Measurements from ENCODE around the gene MYO7B.
A peak's percentile ranks its signal among the peaks of the same experiment; 100 is the strongest.

Gene MYO7B

DNA sequence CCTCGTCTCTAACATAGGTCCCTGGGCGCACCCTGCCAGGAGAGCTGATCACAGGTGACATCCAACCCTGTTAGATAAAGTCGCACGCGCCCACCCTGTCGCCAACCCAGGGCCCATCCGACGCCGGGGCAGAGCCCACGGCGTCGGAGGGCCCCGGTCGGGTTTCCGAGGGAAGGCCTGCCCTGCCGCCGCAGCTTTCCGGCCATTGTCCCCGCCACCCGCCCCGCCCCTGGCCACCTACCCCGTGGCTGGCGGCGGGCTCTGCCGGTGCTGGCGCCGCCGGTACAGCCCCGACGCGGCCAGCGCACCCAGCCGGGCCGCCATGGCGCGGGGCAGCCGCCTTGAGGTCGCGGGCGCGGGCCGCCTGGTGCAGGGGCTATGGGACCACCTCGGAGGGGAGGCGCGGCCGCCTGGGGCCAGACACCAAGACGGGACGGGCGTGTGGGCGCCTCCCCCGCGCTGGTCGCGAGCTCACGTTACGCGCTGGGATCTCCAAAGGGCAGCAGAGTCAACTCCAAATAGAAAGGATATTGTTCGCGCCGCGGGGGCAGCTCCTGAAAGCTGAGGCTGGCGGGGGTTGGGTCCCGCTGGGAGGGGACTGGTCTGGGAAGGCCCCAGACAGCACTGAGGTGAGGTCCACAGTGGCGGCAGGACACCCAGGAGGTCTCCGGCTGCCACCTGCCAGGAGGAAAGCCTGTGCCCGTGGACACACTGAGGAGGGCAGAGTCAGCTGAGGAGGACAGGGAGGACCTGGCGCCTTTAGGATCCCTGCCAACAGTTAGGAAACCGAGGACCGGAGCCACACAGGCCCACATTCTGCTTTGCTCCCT is 128.8 kb downstream of the MYO7B start:
- DNase-seq (ENCODE audit: low spot score) = no peak

DNA sequence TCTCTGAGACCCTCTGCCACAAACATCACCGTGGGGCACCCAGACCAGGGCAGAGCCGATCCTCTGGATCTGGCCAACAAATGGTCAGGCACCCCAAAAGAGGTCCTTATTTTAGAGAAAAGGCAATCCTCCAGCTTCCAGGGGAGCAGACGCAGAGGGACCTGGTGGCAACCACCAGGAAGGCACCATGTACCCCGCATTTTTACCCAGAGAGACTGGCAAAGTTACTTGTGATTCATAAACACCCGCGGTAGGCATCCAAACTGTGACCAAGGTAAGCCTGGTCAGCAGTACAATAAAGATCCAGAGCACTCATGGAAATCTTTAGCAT is 129.4 kb downstream of the MYO7B start:
- no peak for DNase-seq (ENCODE audit: low spot score)

DNA sequence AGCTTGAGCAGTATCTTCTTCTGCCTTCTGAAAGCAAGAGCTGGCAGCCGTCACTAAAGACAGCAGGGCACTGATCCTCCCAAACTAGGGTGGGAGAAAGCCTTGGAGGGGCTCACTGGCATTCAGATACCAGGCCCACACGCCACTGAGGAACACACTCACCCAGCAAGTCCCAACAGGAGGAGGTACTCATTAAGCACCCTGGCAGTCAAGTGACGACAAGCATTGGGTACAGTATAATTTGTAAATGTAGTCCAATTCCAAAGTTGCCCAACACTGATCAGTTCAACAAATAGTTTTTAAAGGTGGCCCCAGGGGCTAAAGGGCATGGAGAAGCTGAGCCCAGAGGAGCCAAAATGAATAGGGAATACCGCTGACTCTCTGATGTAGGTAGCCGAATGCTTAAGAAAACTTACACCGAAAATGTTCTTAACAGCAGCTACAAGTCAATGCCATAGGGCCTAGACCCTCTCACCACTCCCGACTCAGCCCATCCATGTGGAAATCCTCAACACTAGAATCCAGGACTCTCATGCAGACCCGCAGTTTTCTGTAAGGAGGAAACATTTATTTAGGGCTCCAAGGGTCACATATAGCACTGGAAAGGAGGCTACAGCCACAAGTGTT is 129.9 kb downstream of the MYO7B start:
- DNase-seq (ENCODE audit: low spot score) = no peak

DNA sequence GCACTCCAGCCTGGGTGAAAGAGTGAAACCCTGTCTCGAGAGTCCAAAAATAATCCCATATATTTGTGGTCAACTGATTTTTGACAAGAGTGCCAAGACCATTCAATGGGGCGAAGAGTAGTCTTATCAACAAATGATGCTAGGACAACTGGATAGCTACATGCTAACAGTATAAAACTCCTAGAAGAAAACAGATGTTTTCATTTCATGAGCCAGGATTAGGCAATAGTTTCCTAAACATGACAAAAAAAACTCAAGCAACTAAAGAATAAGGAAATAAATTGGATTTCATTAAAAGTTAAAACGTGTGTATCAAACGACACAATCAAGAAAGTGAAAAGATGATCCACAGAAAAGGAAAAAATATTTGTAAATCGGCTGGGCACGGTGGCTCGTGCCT is 133.6 kb downstream of the MYO7B start:
- no peak for DNase-seq (ENCODE audit: low spot score)

DNA sequence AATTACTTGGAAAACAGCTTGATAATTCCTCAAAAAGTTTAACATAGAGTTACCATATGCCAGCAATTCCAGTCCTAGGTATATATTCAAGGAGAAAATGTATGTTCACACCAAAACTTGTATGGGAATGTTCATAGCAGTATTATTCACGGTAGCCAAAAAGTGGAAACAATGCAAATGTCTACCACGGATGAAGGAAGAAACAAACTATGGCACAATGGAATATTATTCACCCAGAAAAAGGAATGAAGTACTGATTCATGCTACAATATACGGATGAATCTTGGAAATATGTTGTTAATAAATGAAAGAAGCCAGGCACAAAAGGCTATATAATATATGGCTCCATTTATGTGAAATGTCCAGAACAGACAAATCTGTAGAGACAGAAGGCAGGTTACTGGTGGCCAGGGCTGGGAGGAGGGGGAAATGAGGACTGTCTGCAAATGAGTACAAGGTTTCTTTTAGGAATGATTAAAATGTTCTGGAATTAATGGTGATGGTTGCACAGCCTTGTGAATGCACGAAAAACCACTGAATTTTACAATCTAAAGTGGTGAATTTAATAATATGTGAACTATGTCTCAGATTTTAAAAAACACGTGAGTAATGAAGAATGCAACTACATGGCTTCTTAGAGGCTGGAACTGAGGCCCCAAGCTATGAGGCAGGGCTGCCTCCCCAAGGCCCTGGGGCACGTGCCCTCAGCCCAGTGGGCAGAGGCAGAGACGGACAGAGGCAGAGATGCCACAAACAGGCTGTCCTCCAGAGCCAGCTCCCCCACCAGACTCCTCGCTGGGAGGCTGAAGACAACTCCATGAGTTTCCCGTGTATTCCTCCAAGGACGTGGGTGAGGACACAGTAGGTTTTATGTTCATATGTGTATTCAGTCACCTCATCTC is 134.8 kb downstream of the MYO7B start:
- no peak for DNase-seq (ENCODE audit: low spot score)

DNA sequence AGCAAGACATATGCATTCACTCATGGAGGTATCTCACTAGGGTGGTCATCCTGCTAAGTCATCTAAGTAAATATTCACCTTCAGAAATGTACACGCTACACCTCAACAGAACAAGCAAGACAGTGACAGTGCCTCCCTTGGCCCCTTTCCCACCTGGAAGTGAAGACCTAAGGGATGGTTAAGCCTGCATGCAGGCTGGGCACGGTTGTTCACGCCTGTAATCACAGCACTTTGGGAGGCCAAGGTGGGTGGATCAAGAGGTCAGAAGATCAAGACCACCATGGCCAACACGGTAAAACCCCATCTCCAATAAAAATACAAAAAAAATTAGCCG is 135.4 kb downstream of the MYO7B start:
- DNase-seq (ENCODE audit: low spot score) = no peak

DNA sequence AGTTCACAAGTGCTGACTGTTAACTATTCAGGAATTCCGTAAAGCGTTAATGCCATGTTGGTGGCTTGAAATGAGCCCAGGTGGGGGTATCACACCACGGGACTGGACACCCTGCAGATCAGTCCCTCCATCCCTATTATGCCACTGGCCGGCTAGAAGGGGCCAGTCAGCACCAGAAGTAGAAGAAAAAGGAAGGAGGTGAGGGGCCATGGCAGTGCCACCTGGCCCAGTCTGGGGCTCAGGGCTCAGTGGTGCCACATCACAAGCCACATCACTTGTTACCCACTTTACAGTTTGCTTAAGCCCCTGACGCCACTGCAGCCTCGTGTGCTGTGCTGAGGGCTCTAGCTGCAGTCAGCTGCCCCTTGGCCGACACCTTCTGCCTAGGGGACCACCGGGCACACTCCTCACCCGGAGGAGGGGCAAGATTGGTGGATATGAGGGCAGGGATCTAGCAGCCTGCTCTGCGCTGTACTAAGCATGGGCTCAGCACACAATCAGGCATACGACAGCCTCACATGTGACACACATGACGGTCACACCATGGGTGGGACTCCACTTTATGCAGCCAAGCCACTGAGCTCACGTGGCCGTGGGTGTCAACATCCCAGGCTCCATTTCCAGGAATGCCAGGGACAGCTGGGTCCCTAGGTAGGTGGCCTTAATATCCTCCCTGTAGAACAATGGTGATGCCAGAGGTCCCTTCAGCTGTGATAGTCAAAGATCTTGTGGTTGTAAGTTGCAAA is 136.2 kb downstream of the MYO7B start:
- DNase-seq (ENCODE audit: low spot score) = peak; percentile 7

DNA sequence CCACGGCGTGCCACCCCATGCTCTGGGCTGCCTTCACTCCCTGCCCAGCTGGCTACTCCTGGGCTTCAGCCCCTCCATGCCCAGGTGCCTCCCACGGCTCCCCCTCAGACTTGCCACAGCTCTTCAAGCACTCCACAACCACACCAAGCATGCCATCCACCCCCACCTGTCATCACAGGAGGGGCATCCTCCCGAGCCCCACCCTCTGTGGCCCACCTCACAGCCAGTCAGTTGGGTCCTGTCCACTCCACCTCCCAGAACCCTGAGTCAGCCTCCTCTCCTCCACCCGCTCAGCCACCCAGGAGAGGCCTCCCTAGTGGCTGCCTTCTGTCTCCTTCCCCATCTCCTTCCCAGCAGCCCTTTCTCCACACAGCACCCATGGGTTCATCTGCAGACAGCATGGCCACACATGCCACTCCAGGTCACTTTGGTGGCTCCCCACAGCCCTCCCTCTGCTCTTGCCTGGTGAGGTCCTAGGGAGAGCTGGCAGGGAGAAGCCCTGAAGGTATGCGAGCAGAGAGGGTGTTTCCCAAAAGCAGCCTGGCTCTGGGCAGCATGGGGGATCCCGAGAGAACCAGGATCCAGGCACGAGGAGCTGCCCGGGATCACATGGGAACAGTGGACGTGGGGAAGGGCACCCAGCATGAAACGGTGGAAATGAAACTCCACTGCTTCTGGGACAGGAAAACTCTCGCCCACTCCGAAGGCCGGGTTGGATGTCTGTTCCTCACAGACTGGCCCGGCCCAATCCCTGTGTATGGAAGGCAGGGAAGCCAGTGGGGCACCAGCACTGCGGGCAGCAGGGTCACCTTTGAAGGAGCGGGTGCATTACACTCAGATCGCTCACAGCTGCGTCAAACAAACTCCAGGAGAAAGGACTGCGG is 137.1 kb downstream of the MYO7B start:
- DNase-seq (ENCODE audit: low spot score) = peak; percentile 12

DNA sequence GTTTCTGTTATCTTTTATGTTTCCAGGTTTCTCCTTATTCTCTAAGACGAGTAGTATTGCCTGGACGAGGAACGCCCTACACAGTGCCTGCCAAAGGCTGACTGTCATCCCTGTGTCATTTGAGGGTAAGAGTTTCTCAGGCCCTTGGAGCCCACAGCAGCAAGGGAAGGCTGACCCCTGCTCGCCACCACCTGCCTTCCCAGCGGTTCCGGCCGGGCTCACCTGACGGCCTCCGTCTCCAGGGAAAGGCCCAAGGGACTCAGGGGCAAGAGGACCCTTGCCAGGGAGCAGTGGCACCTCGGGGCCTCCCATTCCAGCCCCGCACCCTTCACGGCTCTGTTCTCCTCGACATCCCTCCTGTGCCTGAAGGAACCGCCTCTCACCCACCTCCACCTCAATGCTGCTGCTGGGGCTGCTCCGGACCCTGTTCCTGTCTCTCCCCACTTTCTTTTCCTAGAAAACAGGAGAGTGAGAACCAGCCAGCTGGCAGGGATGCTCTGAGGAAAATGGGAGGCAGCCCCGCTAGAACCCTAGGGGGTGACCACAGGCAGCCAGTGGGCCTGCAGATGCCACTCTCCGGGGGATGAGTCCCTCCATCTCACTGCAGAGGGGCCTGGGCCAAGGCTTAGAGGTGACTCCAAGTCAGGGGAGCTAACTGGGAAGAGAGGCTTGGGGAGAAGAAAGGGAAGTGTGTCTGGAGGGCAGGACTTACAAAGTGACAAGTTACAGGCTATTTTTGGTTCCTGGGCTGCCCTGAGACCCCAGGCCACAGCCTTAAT is 138.0 kb downstream of the MYO7B start:
- peak; percentile 25 for DNase-seq (ENCODE audit: low spot score)

DNA sequence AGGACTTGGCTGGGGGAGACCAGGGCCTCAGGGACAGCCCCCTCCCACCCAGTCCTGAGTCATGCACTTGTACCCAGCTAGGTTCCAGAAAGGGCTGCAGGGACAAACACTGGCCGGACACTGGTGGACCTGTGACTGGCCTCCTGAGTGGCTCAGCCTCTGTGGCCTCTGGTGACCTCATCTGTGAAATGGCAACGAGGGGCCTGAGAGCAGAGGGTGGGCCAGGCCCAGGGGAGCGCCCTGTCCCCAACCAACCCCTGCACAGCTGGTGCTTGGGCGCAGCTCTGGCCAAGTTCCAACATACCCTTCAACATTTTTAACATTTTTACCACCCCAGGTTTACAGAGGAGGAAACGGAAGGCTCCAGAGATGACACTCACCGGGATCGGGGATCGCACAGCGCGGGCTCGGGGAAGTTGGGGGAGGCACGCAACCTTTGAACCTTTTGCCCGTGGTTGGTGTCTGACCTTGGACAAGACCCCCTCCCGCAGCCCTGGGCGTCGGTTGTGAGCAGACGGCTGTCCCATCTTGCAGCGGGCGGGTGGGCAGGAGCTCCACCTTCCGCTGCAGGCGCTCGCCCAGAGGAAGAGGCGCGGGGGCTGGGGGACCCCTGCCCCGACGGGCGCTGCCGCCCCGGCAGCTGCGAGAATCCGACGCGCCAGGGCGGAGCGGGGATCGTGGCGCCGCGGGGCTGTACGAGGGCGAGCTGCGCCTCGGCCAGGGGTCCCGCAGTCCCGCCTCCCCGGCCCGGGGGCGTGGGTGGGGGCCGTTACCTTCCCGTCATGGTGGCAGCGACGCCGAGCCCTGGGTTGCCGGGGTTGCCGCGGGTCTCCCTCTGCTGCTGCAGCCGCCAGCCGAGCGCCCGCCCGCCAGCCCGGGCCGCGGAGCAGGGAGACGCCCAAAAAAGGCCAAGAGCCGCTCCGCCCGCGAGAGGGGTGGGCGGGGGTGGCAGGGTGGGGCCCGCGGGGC is 139.0 kb downstream of the MYO7B start:
- peak; percentile 82 for DNase-seq (ENCODE audit: low spot score)

DNA sequence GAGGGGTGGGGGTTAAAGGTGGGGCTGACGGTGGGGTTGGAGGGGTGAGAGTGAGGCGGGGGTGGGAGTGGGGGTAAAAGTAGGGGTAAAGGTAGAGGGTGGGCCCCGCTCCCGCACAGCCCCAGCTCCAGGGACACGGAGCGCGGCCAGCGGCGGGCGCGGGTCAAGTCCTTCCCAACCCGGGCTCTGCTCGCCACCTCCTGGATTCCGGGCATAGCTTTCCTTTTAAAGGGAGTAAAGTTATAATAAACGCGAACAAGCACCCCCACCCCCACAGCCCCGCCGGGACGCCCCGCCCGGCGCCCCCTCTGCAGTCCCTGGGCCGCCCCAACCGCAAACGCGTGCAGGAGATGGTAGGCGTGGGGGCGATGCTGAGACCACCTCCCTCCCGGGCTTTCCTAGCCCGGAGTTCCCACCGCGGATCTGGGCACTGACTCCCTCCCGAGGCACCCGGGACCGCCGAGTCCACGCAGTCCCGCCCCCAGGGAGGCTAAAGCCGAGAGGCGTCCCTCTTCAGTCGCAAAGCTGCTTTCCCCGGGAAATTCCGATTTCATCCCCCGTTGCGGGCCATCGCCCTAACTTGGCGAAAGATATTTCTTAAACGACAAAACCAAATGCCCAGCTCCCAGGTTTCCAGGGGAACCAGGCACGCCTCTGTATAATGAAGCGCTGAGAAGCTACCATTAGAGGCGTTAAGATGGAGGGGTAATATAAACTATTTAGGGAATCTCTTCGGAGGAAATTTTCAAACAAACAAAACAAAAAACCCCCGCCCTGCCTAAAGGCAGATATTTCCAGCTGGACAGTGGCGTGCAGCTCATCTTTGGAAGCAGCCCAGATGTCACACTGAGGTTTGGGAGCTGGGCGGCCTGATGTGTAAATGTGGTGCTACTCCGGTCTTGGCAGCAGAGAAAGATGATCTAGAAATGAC is 140.1 kb downstream of the MYO7B start, which contains the start of gene LIMS2:
Gene LIMS2, minus strand, starts transcription at position 200 of the 931 bp plus-strand sequence. CDS start 506 bp downstream, outside the sequence.
- peak; percentile 61 for DNase-seq (ENCODE audit: low spot score)

DNA sequence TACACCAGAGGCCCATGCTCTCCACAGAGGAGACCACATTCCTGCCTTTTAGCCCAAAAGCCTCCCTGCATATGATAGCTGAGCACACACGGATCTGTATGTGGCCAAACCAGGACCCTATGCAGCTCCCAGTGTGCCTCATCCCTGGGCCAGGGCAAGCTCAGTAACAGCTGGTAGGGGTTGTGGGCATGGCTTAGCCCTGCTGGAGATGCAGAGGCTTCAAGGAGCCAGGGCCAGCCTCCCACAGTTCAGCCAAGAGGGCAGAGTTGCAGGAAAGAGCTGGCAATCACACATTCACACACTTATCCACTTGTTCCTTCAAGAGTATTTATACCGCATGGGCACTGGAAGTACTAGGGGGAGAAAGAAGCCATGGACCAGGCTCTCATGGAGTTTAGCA is 141.4 kb downstream of the MYO7B start:
- peak; percentile 19 for DNase-seq (ENCODE audit: low spot score)

DNA sequence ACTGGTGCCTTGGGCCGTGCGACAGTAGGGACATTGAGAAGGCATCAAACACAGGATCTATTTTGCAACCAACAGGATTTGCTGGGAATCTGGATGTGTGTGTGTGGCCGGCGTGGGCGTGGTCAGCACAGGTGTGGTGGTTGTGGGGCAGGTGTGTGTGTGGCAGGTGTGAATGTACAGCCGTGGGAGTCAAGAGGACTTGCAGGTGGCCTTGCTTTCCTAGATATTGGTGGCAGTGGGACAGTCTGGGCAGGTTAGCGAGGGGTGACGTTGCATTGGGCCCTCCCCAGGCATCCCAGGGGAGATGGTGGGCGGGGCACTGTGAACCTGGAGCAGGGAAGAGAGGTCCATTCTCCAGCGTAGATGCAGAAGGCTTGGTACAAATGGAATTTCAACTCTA is 143.0 kb downstream of the MYO7B start:
- DNase-seq (ENCODE audit: low spot score) = no peak

DNA sequence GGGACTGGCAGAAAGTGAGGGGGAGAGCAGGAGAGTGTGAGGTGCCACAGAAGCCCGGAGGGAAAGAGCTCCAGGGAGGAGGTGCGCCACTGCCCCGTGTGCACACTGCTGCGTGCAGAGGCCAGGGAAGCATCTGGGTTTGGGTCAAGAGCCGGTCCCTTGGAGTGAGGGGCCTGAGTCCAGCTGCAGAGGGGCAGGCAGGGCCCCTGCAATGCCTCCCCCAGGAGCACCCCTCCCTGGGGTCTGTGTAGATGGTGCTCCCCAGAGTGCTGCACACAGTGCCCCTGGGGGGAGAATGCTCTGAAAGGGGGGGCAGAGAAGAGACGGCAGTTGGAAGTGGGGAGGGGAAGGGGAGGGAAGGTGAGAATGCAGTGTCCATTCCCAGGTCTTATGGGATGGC is 143.5 kb downstream of the MYO7B start:
- no peak for DNase-seq (ENCODE audit: low spot score)

DNA sequence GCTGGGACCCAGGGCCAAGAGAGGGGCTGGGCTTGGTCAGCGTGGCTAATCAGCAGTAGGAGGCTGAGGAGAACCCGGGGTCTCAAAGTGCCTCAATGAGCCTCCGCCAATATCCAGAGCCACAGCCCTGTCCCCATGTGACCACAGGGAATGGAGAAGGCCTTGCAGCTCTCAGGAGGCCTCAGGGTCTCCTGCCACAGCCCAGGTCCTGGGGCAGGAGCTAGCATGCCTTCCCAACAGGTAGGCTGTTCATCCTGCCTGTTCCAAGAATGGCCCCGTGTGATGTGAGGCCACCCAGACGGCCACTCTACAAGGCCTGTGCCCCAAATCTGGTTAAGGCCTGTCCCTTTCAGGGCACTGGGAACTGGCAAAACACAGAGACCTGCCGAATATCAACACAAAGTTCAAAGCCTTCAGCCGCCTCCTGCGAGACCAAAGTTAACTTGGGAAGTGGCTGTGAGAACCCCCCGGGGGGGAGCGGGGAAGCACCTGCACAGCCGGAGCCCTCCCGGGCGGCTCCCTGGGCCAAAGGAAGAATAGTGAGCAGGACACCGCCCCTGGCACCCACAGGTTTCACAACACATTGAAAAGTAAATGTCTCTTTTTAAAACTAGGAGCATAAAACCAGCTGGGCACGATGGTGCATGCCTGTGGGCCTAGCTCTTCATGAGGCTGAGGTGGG is 144.3 kb downstream of the MYO7B start:
- DNase-seq (ENCODE audit: low spot score) = peak; percentile 22

DNA sequence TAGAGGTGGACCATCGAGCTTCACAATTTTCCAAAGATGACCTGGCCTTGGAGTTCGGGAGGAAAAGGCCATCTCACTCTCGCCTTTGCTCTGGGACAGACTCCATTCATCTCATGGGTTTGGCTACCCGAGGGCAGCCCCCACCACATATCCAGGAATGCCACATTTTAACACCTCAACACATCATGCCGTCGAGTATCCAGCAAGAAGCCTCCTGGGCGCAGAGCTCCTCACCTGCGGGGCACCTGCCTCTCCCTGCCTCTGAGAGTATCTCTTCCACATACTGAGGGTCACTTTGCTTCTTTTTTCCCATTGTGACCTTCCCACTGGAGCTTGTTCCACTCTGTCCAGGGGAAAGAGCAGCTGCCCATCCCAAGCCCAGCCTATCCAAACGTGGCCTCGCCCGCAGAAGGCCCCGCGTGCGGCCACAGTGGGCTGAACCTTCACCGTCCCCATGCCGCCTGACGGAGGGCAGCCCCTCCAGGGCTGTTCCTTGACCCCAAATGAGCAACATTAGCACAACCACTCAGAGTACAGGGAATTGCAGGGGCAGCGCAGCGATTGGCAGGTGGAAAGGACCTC is 145.3 kb downstream of the MYO7B start:
- DNase-seq (ENCODE audit: low spot score) = no peak

DNA sequence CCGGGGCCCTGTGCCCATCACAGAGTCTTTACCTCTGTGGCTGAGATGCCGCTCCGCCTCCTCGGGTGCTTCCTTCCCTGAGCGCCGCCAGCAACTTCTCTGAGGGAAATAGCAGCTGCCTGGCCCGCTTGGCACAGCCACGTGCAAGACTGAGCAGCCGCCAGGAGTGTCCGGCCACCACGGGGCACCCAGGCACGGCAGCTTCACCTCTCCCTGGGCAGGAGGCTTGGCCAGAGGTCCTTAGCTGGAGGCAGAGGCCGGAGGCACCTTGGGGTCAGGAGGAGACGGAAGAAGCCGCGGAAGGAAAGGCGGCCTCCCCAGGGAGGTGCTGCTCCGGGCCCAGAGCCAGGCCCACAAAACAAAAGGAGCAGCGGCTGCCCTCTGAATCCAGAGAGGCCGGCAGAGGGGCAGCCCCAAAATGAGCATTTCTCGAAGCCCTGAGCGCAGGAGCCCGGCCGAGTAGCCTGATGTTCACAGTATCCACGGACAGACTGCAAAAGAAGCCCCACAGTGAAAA is 145.9 kb downstream of the MYO7B start:
- peak; percentile 25 for DNase-seq (ENCODE audit: low spot score)

All from D341Med (cell line).